Activated CD4-positive, alpha-beta T cell treated with anti-CD3 and anti-CD28 coated beads for 24 hours (primary cell): Measurements from ENCODE around the gene IQCC.
A peak's percentile ranks its signal among the peaks of the same experiment; 100 is the strongest.
"Not testable (repeated sequence)": the region's sequence is repeated elsewhere in the genome, so short reads cannot be mapped to it uniquely, and the experiment has no call there.

ENCODE experiments used
- DNase-seq, 2 donors: peaks; one replicate each; pipeline ENCODE4 v3.0.0-alpha.2; 2020; ENCODE audit warnings: low read depth in 2 of 2

The IQCC gene

GRCh38 chr1:32205401-32206370 lies at the start of gene IQCC:
Gene IQCC (plus strand): TSS chr1:32205671. CDS start chr1:32205682, 11 bp downstream.
- peak; percentile 74 to 79 for DNase-seq

GRCh38 chr1:32159189-32159588 lies 46.3 kb upstream of the IQCC start:
- DNase-seq: no peak

- DNase-seq: no peak
Observed at GRCh38 chr1:32163405-32163804, 42.1 kb upstream of the IQCC start.

- not testable (repeated sequence) for DNase-seq
Observed at GRCh38 chr1:32165633-32166032, 39.8 kb upstream of the IQCC start.

GRCh38 chr1:32170991-32171390 lies 34.5 kb upstream of the IQCC start:
- DNase-seq: no peak

GRCh38 chr1:32172621-32173245 lies 32.7 kb upstream of the IQCC start:
- DNase-seq: no peak

GRCh38 chr1:32178380-32179192 lies 26.9 kb upstream of the IQCC start:
- DNase-seq: no peak

GRCh38 chr1:32179193-32179442 lies 26.4 kb upstream of the IQCC start:
- no peak for DNase-seq

GRCh38 chr1:32179443-32180185 lies 25.9 kb upstream of the IQCC start, which contains the start of gene TXLNA:
Gene TXLNA (plus strand): TSS chr1:32179675. CDS start chr1:32180346, 671 bp downstream.
- peak; percentile 84 to 86 for DNase-seq

- DNase-seq: no peak
Observed at GRCh38 chr1:32180186-32181060, 25.0 kb upstream of the IQCC start.

GRCh38 chr1:32181065-32181464 lies 24.4 kb upstream of the IQCC start:
- DNase-seq: no peak

- no peak for DNase-seq
Observed at GRCh38 chr1:32181563-32181962, 23.9 kb upstream of the IQCC start.

- no peak for DNase-seq
Observed at GRCh38 chr1:32182060-32182459, 23.4 kb upstream of the IQCC start.

- no peak for DNase-seq
Observed at GRCh38 chr1:32184650-32185049, 20.8 kb upstream of the IQCC start.

GRCh38 chr1:32186077-32186476 lies 19.4 kb upstream of the IQCC start:
- DNase-seq: no peak

GRCh38 chr1:32186491-32186890 lies 19.0 kb upstream of the IQCC start:
- DNase-seq: no peak

- no peak for DNase-seq
Observed at GRCh38 chr1:32187850-32188249, 17.6 kb upstream of the IQCC start.

- DNase-seq: no peak
Observed at GRCh38 chr1:32192220-32192948, 13.1 kb upstream of the IQCC start.

- DNase-seq: no peak
Observed at GRCh38 chr1:32194984-32195383, 10.5 kb upstream of the IQCC start.

GRCh38 chr1:32195531-32195930 lies 9.9 kb upstream of the IQCC start:
- DNase-seq: no peak
